ENCODE measurements around the gene SEMA4B. TPM values are rescaled to one million over a fixed set of nuclear protein-coding genes. Genes with fewer than 3 reads are reported as not detected.
A peak's percentile ranks its signal among the peaks of the same experiment; 100 is the strongest.
"Not testable (repeated sequence)": the region's sequence is repeated elsewhere in the genome, so short reads cannot be mapped to it uniquely, and the experiment has no call there.

Gene SEMA4B
- total RNA-seq, 1 donor from 2014 or later = 21.2 TPM

DNA sequence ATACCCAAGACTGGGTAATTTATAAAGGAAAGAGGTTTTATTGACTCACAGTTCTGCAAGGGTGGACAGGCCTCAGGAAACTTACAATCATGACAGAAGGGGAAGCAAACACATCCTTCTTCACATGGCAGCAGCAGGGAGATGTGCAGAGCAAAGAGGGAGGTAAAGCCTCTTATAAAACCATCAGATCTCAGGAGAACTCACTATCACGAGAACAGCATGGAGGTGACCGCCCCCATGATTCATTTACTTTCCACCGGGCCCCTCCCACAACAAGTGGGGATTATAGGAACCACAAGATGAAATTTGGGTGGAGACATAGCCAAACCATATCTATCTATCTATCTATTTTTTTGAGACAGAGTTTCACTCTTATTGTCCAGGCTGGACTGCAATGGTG is 38.2 kb downstream of the SEMA4B start:
- intact Hi-C loops (cut with DNase I) = no loop called here
- DNase-seq (ENCODE audit: low spot score) = no peak

DNA sequence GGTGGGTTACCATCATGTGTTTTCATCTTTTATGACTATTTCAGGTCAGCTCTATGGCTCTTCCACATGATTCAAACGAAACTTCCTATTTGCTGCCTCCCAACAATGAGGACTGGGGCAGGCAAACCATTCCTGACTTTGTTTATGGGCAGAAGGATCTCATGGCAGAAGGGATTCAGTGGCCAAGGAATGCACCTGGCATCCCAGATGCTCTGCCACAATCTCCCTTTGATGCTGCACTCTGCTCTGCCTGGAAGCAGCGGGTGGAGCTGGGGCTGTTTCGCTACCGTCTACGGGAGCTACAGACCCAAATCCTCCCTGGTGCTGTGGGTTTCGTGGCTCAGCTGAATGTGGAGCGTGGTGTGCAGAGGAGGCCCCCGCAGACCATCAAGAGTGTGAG is 39.7 kb downstream of the SEMA4B start:
- intact Hi-C loops (cut with DNase I) = no loop called here
- DNase-seq (ENCODE audit: low spot score) = no peak

DNA sequence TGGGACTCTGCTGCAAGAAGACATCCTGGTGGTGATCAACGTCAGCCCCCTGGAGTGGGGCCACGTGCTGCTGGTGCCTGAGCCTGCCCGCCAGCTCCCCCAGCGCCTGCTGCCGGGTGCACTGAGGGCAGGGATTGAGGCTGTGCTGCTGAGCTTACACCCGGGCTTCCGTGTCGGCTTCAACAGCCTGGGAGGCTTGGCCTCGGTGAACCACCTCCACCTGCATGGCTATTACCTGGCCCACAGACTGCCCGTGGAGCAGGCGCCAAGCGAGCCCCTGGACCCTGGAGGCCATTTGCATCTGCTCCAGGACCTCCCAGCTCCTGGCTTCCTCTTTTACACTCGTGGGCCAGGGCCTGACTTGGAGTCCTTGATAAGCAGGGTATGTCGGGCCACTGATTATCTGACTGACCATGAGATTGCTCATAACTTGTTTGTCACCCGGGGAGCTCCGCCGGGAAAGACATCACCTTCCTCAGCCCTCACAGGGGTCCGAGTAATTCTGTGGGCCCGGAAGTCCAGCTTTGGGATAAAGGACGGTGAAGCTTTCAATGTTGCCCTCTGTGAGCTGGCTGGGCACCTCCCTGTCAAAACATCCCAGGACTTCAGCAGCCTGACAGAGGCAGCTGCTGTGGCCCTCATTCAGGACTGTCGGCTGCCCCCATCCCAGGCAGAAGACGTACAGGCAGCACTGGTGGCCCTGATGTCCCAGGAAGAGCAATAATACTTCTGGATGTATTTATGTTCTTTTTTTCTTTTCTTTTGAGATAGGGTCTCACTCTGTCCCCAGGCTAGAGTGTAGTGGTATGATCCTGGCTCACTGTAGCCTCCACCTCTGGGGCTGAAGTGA is 40.4 kb downstream of the SEMA4B start:
- DNase-seq (ENCODE audit: low spot score) = no peak
- intact Hi-C loops (cut with DNase I) = no loop called here

DNA sequence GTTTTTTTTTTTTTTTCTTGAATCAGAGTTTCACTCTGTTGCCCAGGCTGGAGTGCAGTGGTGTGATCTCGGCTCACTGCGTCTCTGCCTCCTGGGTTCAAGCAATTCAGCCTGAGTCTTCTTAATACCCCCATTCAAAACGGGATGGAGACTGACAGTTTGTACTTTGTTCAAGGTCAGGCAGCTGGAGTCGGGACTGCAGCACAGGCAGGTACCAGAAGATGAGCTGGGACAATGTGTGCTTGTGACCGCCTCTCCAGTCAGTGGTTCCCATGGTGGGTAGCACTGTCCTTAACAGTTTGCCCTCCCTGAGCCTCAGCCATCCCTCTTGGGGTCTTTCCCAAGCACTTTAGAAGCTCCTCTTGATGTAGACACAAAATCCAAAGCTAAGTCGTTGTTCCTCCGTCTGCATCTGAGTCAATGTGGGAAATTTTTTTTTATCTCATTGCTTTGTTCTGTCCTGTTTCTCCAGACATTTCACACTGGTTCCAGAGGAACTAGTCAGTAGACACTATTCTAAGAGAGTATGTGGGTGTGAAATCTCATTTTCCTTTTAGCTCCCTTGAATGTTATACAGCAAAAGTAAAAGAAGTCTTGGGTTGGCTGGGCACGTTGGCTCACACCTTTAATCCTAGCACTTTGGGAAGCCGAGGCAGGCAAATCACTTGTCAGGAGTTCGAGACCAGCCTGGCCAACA is 43.0 kb downstream of the SEMA4B start:
- intact Hi-C loops (cut with DNase I) = no loop called here
- DNase-seq (ENCODE audit: low spot score) = no peak

DNA sequence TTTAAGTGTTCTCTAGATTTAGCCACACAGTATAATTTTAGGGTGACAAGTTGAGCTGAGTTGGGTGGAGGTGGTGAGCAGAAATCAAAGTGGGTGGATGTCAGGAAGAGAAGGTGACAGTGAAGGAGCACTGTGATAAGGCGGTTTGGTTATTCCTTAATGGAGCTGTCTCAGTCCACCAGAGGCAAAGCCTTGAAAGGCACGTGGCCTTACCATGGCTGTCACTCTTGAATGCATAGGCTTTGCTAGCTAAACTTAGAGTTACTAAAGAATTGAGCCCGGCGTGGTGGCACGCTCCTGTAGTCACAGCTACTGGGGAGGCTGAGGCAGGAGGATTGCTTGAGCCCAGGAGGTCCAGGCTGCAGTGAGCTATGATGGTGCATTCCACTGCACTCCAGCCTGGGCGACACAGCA is 47.7 kb downstream of the SEMA4B start:
- peak; percentile 75 for DNase-seq (ENCODE audit: low spot score)
- intact Hi-C loops (cut with DNase I) = no loop called here

DNA sequence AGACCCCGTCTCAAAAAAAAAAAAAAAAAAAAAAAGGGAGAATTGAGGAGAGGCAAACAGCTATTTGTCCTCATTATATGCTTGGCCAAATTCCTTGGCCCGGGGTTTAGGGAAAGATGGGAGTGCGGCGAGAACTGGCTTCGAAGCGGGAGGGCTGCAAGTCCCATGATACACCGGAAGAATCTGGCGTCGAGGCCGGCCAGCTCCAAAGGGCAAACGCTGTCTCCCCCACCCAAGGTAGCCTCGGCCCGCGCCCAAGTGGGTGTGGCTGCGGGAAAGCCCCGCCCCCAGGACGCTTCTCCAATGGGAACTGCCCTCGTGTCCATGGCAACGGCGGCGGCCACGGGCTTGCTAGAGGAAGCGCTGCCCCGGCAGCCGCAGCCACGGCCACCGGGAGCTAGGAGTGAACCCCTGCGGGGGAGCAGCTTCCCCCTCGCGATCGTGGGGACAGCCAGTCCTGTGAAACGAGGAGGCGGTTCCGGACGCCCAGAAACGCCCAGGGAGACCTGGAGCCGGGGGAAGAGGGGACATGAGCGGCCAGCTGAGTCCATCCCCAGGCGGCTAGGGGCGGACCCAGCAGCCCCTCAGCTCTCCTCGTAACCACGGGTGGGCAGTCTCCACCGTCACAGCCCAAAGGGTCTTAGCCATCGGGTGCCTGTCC is 48.2 kb downstream of the SEMA4B start, which contains the start of gene TTLL13:
TTLL13 (plus strand) TSS at position 354 of the 661 bp plus-strand sequence. CDS start 1,075 bp downstream, outside the sequence.
- peak; percentile 98 for DNase-seq (ENCODE audit: low spot score)
- intact Hi-C loops (cut with DNase I) = no loop called here

DNA sequence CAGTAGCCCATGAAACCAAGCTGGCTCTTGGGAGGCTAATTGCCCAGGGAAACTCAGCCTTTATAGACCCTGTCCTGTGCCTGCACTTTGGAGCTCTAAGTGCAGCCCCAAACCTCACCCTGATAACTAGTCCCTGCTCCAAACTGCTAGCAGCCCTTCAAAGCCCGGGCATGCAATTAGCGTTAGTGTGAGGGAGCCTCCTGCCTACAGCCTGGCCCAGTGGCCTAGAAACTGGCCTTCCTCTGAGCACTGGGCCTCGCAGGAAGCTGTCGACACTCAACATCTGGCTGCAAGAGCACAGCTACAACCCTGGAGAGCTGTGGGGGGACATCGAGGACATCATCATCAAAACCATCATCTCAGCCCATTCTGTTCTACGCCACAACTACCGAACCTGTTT is 56.6 kb downstream of the SEMA4B start:
- DNase-seq (ENCODE audit: low spot score) = no peak
- intact Hi-C loops (cut with DNase I) = no loop called here

DNA sequence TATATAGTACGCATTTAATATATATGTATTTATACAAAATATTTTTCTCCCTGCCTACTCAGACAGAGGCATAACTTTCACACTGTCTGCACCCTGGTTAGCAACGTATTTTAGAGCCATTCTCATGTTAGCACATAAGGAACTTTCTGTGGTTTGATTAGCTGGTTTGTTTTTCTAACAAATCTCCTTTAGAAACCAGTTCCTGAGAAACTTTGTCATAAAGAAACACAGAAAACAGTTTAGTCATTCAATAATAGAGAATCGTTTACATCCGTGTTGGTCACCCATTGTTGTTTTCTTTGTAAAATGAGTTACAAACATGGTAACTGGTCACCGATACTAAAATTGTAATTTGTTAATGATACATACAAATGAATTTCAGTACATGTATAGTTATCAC is 58.4 kb downstream of the SEMA4B start:
- intact Hi-C loops (cut with DNase I) = no loop called here
- DNase-seq (ENCODE audit: low spot score) = no peak

DNA sequence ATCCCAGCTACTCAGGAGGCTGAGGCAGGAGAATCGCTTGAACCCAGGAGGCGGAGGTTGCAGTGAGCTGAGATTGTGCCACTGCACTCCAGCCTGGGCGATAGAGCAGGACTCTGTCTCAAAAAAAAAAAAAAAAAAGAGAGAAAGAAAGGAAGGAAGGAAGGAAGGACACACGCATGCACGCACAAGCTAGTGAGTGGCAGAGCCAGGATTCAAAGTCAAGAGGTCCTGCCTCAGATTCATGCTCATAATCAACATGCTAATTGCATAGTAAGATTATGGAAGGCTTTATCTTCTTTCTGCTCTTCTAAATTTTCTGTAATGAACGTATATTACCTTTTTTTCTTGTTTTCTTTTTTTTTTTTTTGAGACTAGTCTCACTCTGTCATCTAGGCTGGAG is 59.6 kb downstream of the SEMA4B start:
- intact Hi-C loops (cut with DNase I); DNase-seq (ENCODE audit: low spot score): not testable (repeated sequence)

DNA sequence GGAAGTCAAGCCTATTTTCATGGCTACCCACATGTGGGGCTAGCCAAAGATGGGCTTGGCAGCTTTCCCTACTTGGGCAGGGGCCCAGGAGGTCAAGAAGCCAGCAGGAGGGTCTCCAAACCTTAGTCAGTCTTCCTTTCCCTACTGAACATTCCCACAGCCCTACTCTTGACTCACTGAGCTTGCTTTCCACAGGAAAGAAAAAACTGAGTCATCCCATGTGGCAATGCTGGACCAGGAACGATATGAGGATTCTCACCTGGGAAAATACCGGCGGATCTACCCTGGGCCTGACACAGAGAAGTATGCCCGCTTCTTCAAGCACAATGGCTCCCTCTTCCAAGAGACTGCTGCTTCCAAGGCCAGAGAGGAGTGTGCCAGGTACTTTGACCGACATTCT is 60.7 kb downstream of the SEMA4B start:
- DNase-seq (ENCODE audit: low spot score) = no peak
- intact Hi-C loops (cut with DNase I) = no loop called here

DNA sequence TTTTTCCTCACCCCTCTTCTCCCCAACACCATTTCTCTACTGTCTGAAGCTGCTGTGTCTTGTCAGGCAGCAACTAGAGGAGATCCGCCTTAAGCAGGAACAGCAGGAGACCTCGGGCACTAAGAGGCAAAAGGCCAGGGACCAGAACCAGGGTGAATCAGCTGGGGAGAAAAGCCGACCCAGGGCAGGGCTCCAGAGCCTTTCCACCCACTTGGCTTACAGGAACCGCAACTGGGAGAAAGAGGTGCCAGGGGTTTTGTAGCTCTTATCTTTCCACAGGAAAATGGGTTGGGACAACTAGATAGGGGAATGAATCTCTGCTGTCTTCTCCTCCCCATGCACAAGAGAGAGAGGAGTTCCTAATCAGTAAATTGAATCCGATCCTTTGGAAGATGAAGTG is 61.3 kb downstream of the SEMA4B start:
- intact Hi-C loops (cut with DNase I) = no loop called here

DNA sequence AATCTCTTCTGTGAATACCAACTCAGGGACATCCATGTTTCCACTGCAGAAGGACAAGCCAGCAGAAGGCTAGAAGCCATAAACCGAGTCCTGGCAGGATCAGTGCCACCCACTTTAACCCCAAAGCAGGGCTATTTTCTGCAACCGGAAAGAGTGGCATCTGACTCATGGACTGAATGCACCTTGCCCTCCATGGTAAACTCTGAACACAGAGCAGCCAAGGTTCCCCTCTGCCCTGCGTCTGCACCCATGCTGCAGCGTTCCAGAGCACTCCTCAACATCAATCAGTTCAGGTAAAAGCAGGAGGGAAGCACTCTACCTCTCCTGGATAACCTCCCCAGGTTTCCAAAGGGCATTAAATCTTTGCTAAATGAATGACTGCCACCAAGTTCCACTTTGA is 63.5 kb downstream of the SEMA4B start:
- intact Hi-C loops (cut with DNase I) = loop anchor here (5.0 kb wide), 1 partner anchor 32 kb away; the partner anchor contains the start of genes CIB1 and GDPGP1
- DNase-seq (ENCODE audit: low spot score) = no peak

More for the DNA sequence above, 61.3 kb downstream of the SEMA4B start:
- DNase-seq (ENCODE audit: low spot score) = no peak

DNA sequence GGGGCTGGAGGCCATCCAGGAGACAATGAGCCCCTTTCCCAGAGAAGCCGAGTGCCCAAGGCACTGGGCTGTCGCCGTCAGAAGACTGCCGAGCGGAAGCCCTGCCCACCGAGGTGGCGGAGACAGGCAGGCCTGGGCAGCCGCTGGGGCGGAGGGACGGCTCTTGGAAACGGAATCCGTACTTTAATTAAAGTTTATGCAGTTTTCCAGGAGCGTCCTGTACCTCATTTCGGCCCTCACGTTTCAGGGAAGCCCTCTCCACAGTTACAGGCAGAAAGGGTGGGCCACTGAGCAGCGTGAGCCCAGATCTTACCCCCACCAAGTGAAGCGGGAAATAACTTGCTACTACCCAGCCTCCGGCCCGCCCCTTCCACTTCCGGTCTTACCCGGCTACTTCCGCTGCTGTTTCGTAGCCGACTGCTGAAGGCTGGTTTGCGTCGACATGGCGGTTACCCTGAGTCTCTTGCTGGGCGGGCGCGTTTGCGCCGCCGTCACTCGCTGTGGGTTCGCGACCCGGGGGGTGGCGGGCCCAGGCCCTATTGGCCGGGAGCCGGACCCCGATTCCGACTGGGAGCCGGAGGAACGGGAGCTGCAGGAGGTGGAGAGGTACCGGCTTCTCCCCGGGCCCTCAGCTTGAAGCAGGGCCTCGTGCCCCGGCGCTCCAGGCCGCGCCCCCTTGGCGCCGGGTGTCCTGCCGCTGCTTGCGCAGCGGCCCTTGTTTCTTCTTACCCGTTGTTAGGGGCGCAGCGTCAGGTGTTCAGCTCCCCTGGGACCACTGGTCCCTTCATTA is 64.3 kb downstream of the SEMA4B start, which contains the start of gene NGRN:
NGRN (plus strand) TSS at position 402 of the 790 bp plus-strand sequence; CDS start at position 443, 41 bp downstream.
- intact Hi-C loops (cut with DNase I) = loop anchor here (5.0 kb wide), 1 partner anchor 33 kb away; the partner anchor contains the start of genes CIB1 and GDPGP1

DNA sequence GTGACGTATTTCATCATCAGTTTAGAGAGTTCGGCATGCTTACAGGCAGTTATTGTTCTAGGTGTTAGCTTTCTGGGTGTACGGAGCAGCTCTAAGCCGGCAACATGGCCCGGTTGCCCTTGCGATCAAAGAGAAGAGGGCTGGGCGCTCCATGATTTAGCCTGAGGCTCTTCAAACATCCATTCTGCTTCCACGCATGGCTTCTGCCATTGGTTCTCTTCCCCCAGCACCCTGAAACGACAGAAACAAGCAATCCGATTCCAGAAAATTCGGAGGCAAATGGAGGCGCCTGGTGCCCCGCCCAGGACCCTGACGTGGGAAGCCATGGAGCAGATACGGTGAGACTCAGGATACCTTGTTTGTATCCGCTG is 64.9 kb downstream of the SEMA4B start:
- intact Hi-C loops (cut with DNase I) = loop anchor here (5.0 kb wide), 1 partner anchor 34 kb away; the partner anchor contains the start of genes CIB1 and GDPGP1

More for the DNA sequence above, 64.3 kb downstream of the SEMA4B start, which contains the start of gene NGRN:
- peak; percentile 99 for DNase-seq (ENCODE audit: low spot score)

DNA sequence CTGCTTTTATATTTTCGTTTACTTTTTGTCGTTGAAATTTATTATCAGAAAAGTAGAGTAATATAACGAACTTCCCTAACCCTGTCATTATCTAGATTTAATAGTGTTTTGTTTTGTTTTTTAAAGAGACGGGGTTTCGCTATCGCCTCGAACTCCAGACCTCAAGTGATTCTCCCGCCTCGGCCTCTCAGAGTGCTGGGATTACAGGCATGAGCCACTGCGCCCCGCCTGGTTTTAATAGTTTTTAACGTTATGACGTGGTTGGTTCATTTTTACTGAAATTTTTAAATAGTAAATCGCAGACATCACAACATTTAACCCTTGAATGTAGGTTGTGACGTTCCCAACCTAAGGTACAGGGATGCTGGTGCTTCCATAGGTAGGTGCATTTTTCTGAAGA is 65.4 kb downstream of the SEMA4B start:
- no peak for DNase-seq (ENCODE audit: low spot score)
- intact Hi-C loops (cut with DNase I) = loop anchor here (5.0 kb wide), 1 partner anchor 34 kb away; the partner anchor contains the start of genes CIB1 and GDPGP1

More for the DNA sequence above, 64.9 kb downstream of the SEMA4B start:
- DNase-seq (ENCODE audit: low spot score) = no peak

DNA sequence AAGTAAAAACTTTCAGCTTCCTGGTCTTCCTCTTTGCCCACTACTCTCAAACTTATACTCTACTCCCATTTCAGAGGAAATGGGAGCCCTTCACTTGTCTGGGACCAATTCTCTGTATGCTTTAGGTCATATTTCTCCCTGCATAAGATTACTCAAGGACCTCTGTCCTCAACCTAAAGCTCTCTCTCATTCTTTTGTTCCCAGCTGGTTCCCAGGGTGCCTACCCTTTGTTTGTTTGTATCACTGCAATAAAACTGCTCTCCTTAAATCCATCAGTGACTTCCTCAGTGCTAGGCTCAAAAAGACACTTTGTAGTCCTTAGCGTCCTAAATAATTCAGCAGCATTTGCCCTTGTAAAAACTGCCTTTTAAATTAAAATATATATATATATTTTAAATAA is 67.3 kb downstream of the SEMA4B start:
- intact Hi-C loops (cut with DNase I) = loop anchor here (5.0 kb wide), 1 partner anchor 36 kb away; the partner anchor contains the start of genes CIB1 and GDPGP1
- DNase-seq (ENCODE audit: low spot score) = no peak

DNA sequence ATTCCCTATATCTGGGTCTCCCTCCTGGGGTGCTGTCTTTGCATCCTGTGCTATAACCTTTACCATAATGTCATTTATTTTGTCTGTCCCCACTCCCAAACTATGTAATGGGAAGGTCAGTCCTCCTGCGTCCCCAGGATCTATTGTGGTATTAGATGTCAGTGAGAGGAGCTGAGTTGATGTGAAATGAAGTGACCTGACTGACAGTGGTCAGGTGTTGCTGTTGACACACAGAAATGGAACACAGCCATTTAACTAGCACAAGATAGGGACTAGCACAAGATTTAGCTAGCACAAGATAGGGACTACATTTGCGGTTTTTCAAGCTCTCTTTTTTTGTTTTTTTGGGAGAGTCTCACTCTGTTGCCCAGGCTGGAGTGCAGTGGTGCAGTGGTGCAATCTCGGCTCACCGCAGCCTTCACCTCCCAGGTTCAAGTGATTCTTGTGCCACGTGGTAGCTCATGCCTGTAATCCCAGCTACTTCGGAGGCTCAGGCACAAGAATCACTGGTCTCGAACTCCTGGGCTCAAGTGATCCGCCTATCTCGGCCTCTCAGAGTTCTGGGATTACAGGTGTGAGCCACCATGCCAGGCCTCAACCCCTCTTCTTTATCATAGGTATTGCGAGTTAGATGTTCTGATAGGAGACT is 69.5 kb downstream of the SEMA4B start:
- DNase-seq (ENCODE audit: low spot score) = no peak
- intact Hi-C loops (cut with DNase I) = no loop called here

DNA sequence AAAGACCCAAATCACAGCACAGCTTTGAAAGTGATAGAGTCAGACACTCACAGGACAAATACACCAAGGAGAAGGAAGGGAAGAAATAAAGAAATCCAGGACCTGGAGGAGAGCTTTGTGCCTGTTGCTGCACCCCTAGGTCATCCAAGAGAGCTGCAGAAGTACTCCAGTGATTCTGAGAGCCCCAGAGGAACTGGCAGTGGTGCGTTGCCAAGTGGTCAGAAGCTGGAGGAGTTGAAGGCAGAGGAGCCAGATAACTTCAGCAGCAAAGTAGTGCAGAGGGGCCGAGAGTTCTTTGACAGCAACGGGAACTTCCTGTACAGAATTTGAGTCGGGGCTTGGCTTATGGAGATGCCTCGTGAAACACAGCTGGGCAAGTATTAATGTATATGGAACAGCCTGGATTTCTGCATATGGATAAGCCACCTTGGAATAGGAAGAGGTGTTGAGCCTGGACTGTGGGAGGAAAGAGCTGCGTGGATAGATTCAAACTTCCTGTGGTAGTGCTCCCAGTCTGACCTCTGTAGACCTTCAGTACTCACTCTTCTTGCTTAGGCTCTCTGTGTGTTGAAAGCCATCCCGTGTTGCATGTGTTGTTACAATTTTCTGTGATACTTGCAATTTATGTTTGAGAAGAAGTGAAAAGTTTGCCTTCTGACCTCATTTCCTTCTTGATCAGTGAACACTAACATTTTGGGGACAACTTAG is 70.5 kb downstream of the SEMA4B start:
- intact Hi-C loops (cut with DNase I) = no loop called here
- DNase-seq (ENCODE audit: low spot score) = no peak
